ENCODE data around the gene MTREX. TPM values are rescaled to one million over a fixed set of nuclear protein-coding genes. Genes with fewer than 3 reads are reported as not detected.

Gene MTREX
- polyA plus RNA-seq, 2 of the 4 experiments (the other 2 are of a cell fraction): 74.8 to 99.8 TPM

DNA sequence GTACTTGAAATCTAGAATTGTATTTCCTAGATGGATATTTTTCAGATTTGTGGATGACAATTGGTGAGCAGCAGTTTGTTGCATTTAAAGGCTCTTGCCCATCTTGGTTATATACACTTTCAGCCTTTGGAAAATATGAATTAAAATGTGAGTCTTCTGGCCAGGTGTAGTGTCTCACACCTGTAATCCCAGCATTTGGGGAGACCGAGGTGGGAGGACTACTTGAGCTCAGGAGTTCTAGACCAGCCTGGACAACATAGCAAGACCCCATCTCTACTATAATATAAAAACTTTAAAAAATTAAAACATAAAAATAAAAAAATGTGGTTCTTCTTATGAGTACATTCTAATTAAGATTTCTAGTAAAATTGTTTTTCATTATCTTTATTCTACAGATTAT lies 102.0 kb downstream of the MTREX start:
- 93% methylated on average over 1 of the region's 1 CpG for WGBS (ENCODE audit: missing lambda C conversion rate)
- CTCF ChIA-PET: interaction anchor here (1.8 kb wide), 1 partner anchor 282 kb away, joined by 9 read pairs; no protein-coding TSS in a partner anchor
- no peak for FAIRE-seq

DNA sequence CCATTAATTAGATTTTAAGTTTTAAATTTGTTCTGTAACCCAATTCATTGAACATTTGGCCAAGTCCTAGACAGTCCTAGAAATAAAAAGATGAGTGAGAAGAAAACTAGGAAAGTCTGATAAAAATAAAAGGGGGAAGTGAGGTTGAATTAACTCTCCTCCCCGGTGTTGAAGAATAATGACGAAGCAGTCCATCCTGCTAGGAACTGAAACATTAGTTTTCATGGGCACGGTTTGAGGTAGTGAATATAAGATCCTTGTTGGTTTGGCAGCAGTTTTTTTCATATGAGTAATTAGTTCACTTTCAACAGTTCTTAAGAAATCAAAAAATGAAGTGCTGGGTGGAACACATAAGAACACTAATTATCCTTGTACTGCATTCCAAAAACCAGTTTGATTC lies 103.1 kb downstream of the MTREX start:
- H3K4me1 ChIP-seq: peaks cover 11% of the 10 kb centered on the region
- 86% methylated on average over 3 of the region's 3 CpGs for WGBS (ENCODE audit: missing lambda C conversion rate)
- TF ChIP-seq RCOR1 (IDR thresholded peaks at IDR 0.05; ENCODE audit: low read depth, low read length) (no peak), ESRRA (IDR thresholded peaks at IDR 0.05; ENCODE audit: borderline replicate concordance, low read length) (no peak), MAZ (IDR thresholded peaks at IDR 0.05; ENCODE audit: borderline replicate concordance, low read depth, low read length) (no peak), CBX2 (IDR thresholded peaks at IDR 0.05; ENCODE audit: borderline replicate concordance, low read depth) (no peak), GATA3 (IDR thresholded peaks at IDR 0.05; ENCODE audit: borderline replicate concordance) (no peak), SREBF2 (IDR thresholded peaks at IDR 0.05) (no peak), HDAC2 (IDR thresholded peaks at IDR 0.05) (no peak), FOSB (CRISPR knock-in tag; IDR thresholded peaks at IDR 0.05) (no peak), CBX8 (IDR thresholded peaks at IDR 0.05) (no peak), JUNB (IDR thresholded peaks at IDR 0.05) (no peak), NR3C1 (IDR thresholded peaks at IDR 0.05) (no peak), NFE2L2 (conservative IDR thresholded peaks at IDR 0.05; ENCODE audit: low read length) (no peak)
- TF ChIP-seq, protein P1, sequence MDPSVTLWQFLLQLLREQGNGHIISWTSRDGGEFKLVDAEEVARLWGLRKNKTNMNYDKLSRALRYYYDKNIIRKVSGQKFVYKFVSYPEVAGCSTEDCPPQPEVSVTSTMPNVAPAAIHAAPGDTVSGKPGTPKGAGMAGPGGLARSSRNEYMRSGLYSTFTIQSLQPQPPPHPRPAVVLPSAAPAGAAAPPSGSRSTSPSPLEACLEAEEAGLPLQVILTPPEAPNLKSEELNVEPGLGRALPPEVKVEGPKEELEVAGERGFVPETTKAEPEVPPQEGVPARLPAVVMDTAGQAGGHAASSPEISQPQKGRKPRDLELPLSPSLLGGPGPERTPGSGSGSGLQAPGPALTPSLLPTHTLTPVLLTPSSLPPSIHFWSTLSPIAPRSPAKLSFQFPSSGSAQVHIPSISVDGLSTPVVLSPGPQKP (IDR thresholded peaks at IDR 0.05; ENCODE audit: low read depth, low read length): no peak
- TF ChIP-seq, protein P2, sequence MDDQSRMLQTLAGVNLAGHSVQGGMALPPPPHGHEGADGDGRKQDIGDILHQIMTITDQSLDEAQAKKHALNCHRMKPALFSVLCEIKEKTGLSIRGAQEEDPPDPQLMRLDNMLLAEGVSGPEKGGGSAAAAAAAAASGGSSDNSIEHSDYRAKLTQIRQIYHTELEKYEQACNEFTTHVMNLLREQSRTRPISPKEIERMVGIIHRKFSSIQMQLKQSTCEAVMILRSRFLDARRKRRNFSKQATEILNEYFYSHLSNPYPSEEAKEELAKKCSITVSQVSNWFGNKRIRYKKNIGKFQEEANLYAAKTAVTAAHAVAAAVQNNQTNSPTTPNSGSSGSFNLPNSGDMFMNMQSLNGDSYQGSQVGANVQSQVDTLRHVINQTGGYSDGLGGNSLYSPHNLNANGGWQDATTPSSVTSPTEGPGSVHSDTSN (IDR thresholded peaks at IDR 0.05): no peak
- TF ChIP-seq, protein P3, sequence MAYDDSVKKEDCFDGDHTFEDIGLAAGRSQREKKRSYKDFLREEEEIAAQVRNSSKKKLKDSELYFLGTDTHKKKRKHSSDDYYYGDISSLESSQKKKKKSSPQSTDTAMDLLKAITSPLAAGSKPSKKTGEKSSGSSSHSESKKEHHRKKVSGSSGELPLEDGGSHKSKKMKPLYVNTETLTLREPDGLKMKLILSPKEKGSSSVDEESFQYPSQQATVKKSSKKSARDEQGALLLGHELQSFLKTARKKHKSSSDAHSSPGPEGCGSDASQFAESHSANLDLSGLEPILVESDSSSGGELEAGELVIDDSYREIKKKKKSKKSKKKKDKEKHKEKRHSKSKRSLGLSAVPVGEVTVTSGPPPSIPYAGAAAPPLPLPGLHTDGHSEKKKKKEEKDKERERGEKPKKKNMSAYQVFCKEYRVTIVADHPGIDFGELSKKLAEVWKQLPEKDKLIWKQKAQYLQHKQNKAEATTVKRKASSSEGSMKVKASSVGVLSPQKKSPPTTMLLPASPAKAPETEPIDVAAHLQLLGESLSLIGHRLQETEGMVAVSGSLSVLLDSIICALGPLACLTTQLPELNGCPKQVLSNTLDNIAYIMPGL (CRISPR knock-in tag; IDR thresholded peaks at IDR 0.05; ENCODE audit: borderline replicate concordance): no peak
- TF ChIP-seq, protein P4, sequence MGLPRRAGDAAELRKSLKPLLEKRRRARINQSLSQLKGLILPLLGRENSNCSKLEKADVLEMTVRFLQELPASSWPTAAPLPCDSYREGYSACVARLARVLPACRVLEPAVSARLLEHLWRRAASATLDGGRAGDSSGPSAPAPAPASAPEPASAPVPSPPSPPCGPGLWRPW (IDR thresholded peaks at IDR 0.05): no peak
- TF ChIP-seq, protein P5, sequence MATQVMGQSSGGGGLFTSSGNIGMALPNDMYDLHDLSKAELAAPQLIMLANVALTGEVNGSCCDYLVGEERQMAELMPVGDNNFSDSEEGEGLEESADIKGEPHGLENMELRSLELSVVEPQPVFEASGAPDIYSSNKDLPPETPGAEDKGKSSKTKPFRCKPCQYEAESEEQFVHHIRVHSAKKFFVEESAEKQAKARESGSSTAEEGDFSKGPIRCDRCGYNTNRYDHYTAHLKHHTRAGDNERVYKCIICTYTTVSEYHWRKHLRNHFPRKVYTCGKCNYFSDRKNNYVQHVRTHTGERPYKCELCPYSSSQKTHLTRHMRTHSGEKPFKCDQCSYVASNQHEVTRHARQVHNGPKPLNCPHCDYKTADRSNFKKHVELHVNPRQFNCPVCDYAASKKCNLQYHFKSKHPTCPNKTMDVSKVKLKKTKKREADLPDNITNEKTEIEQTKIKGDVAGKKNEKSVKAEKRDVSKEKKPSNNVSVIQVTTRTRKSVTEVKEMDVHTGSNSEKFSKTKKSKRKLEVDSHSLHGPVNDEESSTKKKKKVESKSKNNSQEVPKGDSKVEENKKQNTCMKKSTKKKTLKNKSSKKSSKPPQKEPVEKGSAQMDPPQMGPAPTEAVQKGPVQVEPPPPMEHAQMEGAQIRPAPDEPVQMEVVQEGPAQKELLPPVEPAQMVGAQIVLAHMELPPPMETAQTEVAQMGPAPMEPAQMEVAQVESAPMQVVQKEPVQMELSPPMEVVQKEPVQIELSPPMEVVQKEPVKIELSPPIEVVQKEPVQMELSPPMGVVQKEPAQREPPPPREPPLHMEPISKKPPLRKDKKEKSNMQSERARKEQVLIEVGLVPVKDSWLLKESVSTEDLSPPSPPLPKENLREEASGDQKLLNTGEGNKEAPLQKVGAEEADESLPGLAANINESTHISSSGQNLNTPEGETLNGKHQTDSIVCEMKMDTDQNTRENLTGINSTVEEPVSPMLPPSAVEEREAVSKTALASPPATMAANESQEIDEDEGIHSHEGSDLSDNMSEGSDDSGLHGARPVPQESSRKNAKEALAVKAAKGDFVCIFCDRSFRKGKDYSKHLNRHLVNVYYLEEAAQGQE (IDR thresholded peaks at IDR 0.05): no peak
- CTCF ChIA-PET: no interaction called here
- H3K9me3 ChIP-seq: no peaks in the 10 kb centered on the region
- H3K4me3 ChIP-seq: no peak overlapping the region
- H3K27ac ChIP-seq: no peak overlapping the region
- FAIRE-seq: no peak
- ATAC-seq: no peak
- DNase-seq (ENCODE audit: low read depth in 1 of 2, low spot score in 1 of 2): no peak
- H3K4me2 ChIP-seq: no peak overlapping the region
- POLR2A ChIA-PET: no interaction called here

More for the DNA sequence above, 102.0 kb downstream of the MTREX start:
- peaks cover 3% of the 10 kb centered on the region for H3K4me1 ChIP-seq
- no peak overlapping the region for H3K4me2 ChIP-seq
- no peak overlapping the region for H3K4me3 ChIP-seq
- no peak for ATAC-seq
- DNase-seq (ENCODE audit: low read depth in 1 of 2, low spot score in 1 of 2): no peak
- H3K9me3 ChIP-seq: no peaks in the 10 kb centered on the region
- H3K27ac ChIP-seq: no peak overlapping the region
- POLR2A ChIA-PET: no interaction called here
- TF ChIP-seq TP53 (CRISPR knock-in tag; IDR thresholded peaks at IDR 0.05): no peak
